Panc1 (cell line): ENCODE measurements around the gene PIM2. TPM values are rescaled to one million over a fixed set of nuclear protein-coding genes. Genes with fewer than 3 reads are reported as not detected.

Experiments
- ATAC-seq: fragments of 200-7000 bp; cut with Tn5 transposase; 2 replicates; pipeline ENCODE4 v1.9.1; 2020; ENCODE audit warnings: mild to moderate bottlenecking, moderate library complexity
- BruUV-seq: library from RNA; stranded (reverse); fragments of 400-500 nt; replicated peaks from 2 replicates; lab custom pipeline; 2021; lab: Mats Ljungman, UMichigan
- CTCF ChIA-PET: fragments of 300-600 bp; sonication (Branson Sonifier 250); formaldehyde crosslinking; loops from one replicate; lab custom pipeline; 2022; ENCODE audit warnings: antibody characterized with exemption; lab: Charles Lee
- POLR2A ChIA-PET: fragments of 300-600 bp; sonication (Branson Sonifier 250); formaldehyde crosslinking; loops from one replicate; lab custom pipeline; 2022; ENCODE audit warnings: antibody characterized with exemption; lab: Charles Lee
- DNase-seq: peaks from one replicate; pipeline ENCODE4 v3.0.0-alpha.2; 2010; ENCODE audit warnings: low read depth, low spot score
- H3K27ac ChIP-seq: 2 replicates; pipeline ENCODE4 v1.5.1; 2011; ENCODE audit warnings: mild to moderate bottlenecking, low read length, inconsistent platforms
- H3K27me3 ChIP-seq: fragments of 200-500 bp; sonication (Bioruptor generic); 2 replicates; pipeline ENCODE4 v1.6.0; 2014; ENCODE audit warnings: low read length, inconsistent platforms; ENCODE audit not compliant: control insufficient read depth, insufficient read depth
- H3K36me3 ChIP-seq: fragments of 200-500 bp; sonication (Bioruptor generic); 2 replicates; pipeline ENCODE4 v1.5.1; 2014; ENCODE audit warnings: inconsistent platforms, mild to moderate bottlenecking, low read length, moderate library complexity; ENCODE audit not compliant: control insufficient read depth, insufficient read depth
- H3K4me1 ChIP-seq: 2 replicates; pipeline ENCODE4 v1.5.1; 2011; ENCODE audit warnings: inconsistent platforms, mild to moderate bottlenecking, low read length, moderate library complexity; ENCODE audit not compliant: control insufficient read depth, insufficient read depth
- H3K4me3 ChIP-seq, 2 experiments: 2 replicates each; pipeline ENCODE4 v1.5.1; 2011 to 2012; ENCODE audit warnings: low read depth in 2 of 2, low read length in 2 of 2, mild to moderate bottlenecking in 2 of 2, inconsistent platforms in 1 of 2, moderate library complexity in 1 of 2
- H3K9me3 ChIP-seq: fragments of 200-500 bp; sonication (Bioruptor generic); 2 replicates; pipeline ENCODE4 v1.5.1; 2014; ENCODE audit warnings: low read depth, mild to moderate bottlenecking, inconsistent platforms, low read length, moderate library complexity; ENCODE audit not compliant: control insufficient read depth, insufficient read depth
- POLR2AphosphoS5 ChIP-seq: IDR thresholded peaks from 2 replicates; pipeline ENCODE4 v1.6.1; 2012; ENCODE audit warnings: mild to moderate bottlenecking, low read depth, low read length, moderate library complexity
- REST ChIP-seq, 2 experiments: IDR thresholded peaks; 2 replicates each; pipeline ENCODE4 v1.6.1; 2011 to 2012; ENCODE audit warnings: low read depth in 2 of 2, control low read depth in 1 of 2, low read length in 1 of 2, mild to moderate bottlenecking in 1 of 2, moderate library complexity in 1 of 2; ENCODE audit not compliant: insufficient read depth in 1 of 2
- SIN3A ChIP-seq: IDR thresholded peaks from 2 replicates; pipeline ENCODE4 v1.6.1; 2012; ENCODE audit warnings: low read depth, mild to moderate bottlenecking, low read length, moderate library complexity, borderline replicate concordance; ENCODE audit not compliant: insufficient read depth
- TCF7L2 ChIP-seq: IDR thresholded peaks from 2 replicates; pipeline ENCODE4 v1.6.1; 2011; ENCODE audit warnings: mild to moderate bottlenecking, low read depth, low read length, inconsistent platforms
- in situ Hi-C: cut with HindIII; loops from 2 replicates; pipeline ENCODE4 v1.10.0; 2016; ENCODE audit warnings: low sequenced_read_pairs, low pct_unique_long_range_greater_than_20kb
- intact Hi-C: fragments of 100-400 bp; cut with micrococcal nuclease; formaldehyde crosslinking; loops from one replicate; pipeline ENCODE4 v1.10.0; 2022; ENCODE audit not compliant: unreplicated experiment
- total RNA-seq: library from RNA; stranded (reverse); gene quantifications from one replicate; pipeline ENCODE4 v1.2.1, GENCODE V29; 2021; ENCODE audit not compliant: unreplicated experiment
- TF ChIP-seq, protein P1 (sequence below): fragments of 450-650 bp; IDR thresholded peaks from 2 replicates; pipeline ENCODE4 v1.5.1; 2017; ENCODE audit warnings: mild to moderate bottlenecking

The PIM2 gene
- total RNA-seq, 1 experiment from 2014 or later, result 52.6 TPM

DNA sequence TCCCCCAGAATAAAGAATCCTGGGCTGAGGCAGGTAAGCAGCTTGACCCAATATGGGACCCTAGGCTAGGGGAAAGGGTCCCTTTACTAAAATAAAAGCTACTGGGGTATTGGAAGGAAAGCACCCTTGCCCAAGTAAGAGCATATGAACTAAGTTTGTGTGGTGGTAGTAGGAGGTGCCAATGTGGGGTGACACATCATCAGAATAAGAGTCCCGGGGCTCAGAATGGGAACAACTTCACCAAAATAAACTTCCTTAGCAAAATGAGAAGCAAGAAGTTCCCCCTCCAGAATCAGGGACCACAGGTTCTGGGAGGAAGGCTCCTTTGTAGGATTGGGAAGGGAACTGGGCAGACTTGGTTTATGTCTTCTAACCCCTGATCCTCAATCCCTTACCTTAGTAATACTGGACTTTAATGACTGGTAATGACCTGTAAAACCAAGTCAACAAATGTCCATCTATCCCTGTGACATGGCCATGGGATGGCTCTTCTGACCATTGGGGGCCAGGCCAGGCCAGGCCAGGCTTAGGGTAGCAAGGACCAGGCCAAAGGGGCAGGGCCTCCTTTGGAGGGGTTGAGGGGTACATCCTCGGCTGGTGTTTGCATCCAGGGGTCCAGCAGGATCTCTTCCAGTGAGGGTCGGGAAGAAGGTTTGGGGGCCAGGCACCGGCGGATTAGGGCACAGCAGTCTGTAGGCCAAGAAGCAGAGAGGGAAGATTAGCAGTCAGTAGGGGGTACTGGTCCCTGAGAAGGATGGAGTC, 5.0 kb downstream of the PIM2 start:
- Histone ChIP-seq H3K27me3 (no peaks in the 10 kb centered on the region), H3K36me3 (peaks cover 13% of the 10 kb centered on the region), H3K4me1 (peaks cover 11% of the 10 kb centered on the region), H3K27ac (no peak overlapping the region), H3K9me3 (no peaks in the 10 kb centered on the region), H3K4me3 (no peak overlapping the region)
- CTCF ChIA-PET, result no interaction called here
- no TSS peak for BruUV-seq
- ATAC-seq (no peak), DNase-seq (no peak)
- intact Hi-C loops (no loop called here), in situ Hi-C loops (no loop called here)
- POLR2A ChIA-PET, result no interaction called here
- TF ChIP-seq REST (IDR thresholded peaks at IDR 0.05; ENCODE audit: insufficient read depth in 1 of 2, low read depth in 2 of 2, low read length in 1 of 2) (no peak), SIN3A (no peak), POLR2AphosphoS5 (no peak), TCF7L2 (no peak)
- TF ChIP-seq, protein P1, sequence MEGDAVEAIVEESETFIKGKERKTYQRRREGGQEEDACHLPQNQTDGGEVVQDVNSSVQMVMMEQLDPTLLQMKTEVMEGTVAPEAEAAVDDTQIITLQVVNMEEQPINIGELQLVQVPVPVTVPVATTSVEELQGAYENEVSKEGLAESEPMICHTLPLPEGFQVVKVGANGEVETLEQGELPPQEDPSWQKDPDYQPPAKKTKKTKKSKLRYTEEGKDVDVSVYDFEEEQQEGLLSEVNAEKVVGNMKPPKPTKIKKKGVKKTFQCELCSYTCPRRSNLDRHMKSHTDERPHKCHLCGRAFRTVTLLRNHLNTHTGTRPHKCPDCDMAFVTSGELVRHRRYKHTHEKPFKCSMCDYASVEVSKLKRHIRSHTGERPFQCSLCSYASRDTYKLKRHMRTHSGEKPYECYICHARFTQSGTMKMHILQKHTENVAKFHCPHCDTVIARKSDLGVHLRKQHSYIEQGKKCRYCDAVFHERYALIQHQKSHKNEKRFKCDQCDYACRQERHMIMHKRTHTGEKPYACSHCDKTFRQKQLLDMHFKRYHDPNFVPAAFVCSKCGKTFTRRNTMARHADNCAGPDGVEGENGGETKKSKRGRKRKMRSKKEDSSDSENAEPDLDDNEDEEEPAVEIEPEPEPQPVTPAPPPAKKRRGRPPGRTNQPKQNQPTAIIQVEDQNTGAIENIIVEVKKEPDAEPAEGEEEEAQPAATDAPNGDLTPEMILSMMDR, result no peak

GRCh38 chrX:48911412-48912182, 7.2 kb downstream of the PIM2 start, which contains the start of gene SLC35A2:
Gene SLC35A2, minus strand, starts transcription at chrX:48911646. Its CDS starts 10 bp downstream, at chrX:48911636.
- Histone ChIP-seq H3K9me3 (no peaks in the 10 kb centered on the region), H3K4me1 (peaks cover 11% of the 10 kb centered on the region), H3K27ac (peak within 1 kb of the TSS; percentile 92), H3K27me3 (no peaks in the 10 kb centered on the region), H3K36me3 (peaks cover 13% of the 10 kb centered on the region), H3K4me3 (peak within 1 kb of the TSS; percentile 71 to 99)
- in situ Hi-C loops, result no loop called here
- TF ChIP-seq, protein P1, result no peak
- TF ChIP-seq POLR2AphosphoS5, result peak; percentile 85
- TF ChIP-seq TCF7L2, result peak; percentile 81
- TF ChIP-seq SIN3A, result peak; percentile 95
- no peak for TF ChIP-seq REST (IDR thresholded peaks at IDR 0.05; ENCODE audit: insufficient read depth in 1 of 2, low read depth in 2 of 2, low read length in 1 of 2)
- ChIA-PET POLR2A (interaction anchor here (0.5 to 1.4 kb wide), 4 partner anchors 14 to 122 kb away, joined by 3 to 6 read pairs (median 3); partner anchors contain the start of genes PQBP1 and TIMM17B), CTCF (no interaction called here)
- no TSS peak for BruUV-seq
- ATAC-seq (peak; percentile 94), DNase-seq (no peak)
- intact Hi-C loops, result no loop called here
